ENCODE measurements around the gene COL23A1. TPM values are rescaled to one million over a fixed set of nuclear protein-coding genes. Genes with fewer than 3 reads are reported as not detected.

The COL23A1 gene
- total RNA-seq, 1 experiment from 2014 or later, result not detected

DNA sequence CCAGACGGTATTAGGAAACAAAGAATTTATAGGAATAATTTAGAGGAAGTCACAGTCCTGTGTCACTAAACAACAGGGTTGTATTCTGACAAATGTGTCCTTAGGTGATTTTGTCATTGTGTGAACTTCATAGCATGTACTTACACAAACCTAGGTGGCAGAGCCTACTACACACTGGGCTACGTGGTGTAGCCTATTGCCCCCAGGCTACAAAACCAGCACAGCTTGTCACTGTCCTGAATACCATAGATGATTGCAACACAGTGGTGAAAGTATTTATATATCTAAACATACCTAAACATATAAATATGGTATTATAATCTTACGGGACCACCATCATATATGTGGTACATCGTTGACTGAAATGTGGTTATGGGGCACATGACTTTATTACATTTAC, 69.3 kb downstream of the COL23A1 start:
- Mint-ChIP-seq H3K27ac (ENCODE audit: unreplicated experiment) (no peak overlapping the region), H3K9me3 (ENCODE audit: low read depth, unreplicated experiment) (peaks cover 6% of the 10 kb centered on the region), H3K27me3 (ENCODE audit: unreplicated experiment) (peaks cover under 1% of the 10 kb centered on the region), H3K4me1 (ENCODE audit: low read depth, unreplicated experiment) (no peaks in the 10 kb centered on the region), H3K4me3 (ENCODE audit: low read depth, unreplicated experiment) (no peak overlapping the region), H3K36me3 (ENCODE audit: insufficient read depth, unreplicated experiment) (no peaks in the 10 kb centered on the region)
- TF ChIP-seq, protein P1, sequence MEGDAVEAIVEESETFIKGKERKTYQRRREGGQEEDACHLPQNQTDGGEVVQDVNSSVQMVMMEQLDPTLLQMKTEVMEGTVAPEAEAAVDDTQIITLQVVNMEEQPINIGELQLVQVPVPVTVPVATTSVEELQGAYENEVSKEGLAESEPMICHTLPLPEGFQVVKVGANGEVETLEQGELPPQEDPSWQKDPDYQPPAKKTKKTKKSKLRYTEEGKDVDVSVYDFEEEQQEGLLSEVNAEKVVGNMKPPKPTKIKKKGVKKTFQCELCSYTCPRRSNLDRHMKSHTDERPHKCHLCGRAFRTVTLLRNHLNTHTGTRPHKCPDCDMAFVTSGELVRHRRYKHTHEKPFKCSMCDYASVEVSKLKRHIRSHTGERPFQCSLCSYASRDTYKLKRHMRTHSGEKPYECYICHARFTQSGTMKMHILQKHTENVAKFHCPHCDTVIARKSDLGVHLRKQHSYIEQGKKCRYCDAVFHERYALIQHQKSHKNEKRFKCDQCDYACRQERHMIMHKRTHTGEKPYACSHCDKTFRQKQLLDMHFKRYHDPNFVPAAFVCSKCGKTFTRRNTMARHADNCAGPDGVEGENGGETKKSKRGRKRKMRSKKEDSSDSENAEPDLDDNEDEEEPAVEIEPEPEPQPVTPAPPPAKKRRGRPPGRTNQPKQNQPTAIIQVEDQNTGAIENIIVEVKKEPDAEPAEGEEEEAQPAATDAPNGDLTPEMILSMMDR (IDR thresholded peaks at IDR 0.05; ENCODE audit: unreplicated experiment), result no peak
- intact Hi-C loops (cut with micrococcal nuclease; ENCODE audit: unreplicated experiment), result no loop called here
- no peak for DNase-seq
- CTCF ChIA-PET, result no interaction called here
- BruUV-seq (replicated peaks), result no TSS peak

DNA sequence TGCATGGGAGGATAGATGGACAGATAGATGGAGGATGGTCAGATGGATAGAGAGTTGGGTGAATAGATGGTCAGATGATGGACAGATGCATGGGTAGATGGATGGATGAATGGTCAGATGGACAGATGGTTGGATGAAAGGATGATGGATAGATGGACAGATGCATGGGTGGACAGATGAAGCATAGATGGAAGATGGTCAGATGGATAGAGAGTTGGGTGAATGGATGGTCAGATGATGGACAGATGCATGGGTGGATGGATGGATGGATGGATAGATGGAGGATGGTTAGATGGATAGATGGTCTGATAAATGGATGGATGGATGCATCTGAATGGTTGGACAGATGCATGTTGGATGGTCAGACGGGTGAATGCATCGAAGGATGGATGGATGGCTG, 70.4 kb downstream of the COL23A1 start:
- CTCF ChIA-PET, result no interaction called here
- TF ChIP-seq, protein P1 (IDR thresholded peaks at IDR 0.05; ENCODE audit: unreplicated experiment), result no peak
- H3K4me1 Mint-ChIP-seq (ENCODE audit: low read depth, unreplicated experiment), result no peaks in the 10 kb centered on the region
- no peak for DNase-seq
- H3K9me3 Mint-ChIP-seq (ENCODE audit: low read depth, unreplicated experiment), result peaks cover 9% of the 10 kb centered on the region
- H3K27ac Mint-ChIP-seq (ENCODE audit: unreplicated experiment), result no peak overlapping the region
- BruUV-seq (replicated peaks), result no TSS peak
- H3K4me3 Mint-ChIP-seq (ENCODE audit: low read depth, unreplicated experiment), result no peak overlapping the region
- intact Hi-C loops (cut with micrococcal nuclease; ENCODE audit: unreplicated experiment), result no loop called here
- no peaks in the 10 kb centered on the region for H3K27me3 Mint-ChIP-seq (ENCODE audit: unreplicated experiment)
- no peaks in the 10 kb centered on the region for H3K36me3 Mint-ChIP-seq (ENCODE audit: insufficient read depth, unreplicated experiment)

DNA sequence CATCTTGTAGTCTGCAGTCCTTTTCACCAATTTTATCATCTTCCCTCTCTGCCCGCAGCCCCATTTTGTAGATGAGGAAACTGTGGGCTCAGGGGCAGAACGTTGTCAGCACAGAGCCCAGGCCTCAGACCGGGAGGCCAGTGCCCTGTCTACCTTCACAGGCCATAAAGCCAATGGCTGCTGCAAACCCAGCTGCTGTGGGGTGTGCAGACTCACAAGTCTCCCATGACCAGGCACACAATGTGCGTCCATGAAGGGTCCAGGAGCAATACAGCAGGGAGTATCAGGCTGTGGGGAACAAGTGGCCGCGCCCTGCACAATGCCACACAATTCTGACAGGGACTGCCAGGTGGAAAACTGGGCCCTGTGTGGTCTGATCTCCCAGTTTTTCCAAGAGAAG, 71.0 kb downstream of the COL23A1 start:
- H3K27ac Mint-ChIP-seq (ENCODE audit: unreplicated experiment), result no peak overlapping the region
- H3K9me3 Mint-ChIP-seq (ENCODE audit: low read depth, unreplicated experiment), result peaks cover 9% of the 10 kb centered on the region
- TF ChIP-seq, protein P1 (IDR thresholded peaks at IDR 0.05; ENCODE audit: unreplicated experiment), result no peak
- no peaks in the 10 kb centered on the region for H3K27me3 Mint-ChIP-seq (ENCODE audit: unreplicated experiment)
- CTCF ChIA-PET, result no interaction called here
- no peaks in the 10 kb centered on the region for H3K36me3 Mint-ChIP-seq (ENCODE audit: insufficient read depth, unreplicated experiment)
- H3K4me3 Mint-ChIP-seq (ENCODE audit: low read depth, unreplicated experiment), result no peak overlapping the region
- intact Hi-C loops (cut with micrococcal nuclease; ENCODE audit: unreplicated experiment), result no loop called here
- no peak for DNase-seq
- BruUV-seq (replicated peaks), result no TSS peak
- no peaks in the 10 kb centered on the region for H3K4me1 Mint-ChIP-seq (ENCODE audit: low read depth, unreplicated experiment)

DNA sequence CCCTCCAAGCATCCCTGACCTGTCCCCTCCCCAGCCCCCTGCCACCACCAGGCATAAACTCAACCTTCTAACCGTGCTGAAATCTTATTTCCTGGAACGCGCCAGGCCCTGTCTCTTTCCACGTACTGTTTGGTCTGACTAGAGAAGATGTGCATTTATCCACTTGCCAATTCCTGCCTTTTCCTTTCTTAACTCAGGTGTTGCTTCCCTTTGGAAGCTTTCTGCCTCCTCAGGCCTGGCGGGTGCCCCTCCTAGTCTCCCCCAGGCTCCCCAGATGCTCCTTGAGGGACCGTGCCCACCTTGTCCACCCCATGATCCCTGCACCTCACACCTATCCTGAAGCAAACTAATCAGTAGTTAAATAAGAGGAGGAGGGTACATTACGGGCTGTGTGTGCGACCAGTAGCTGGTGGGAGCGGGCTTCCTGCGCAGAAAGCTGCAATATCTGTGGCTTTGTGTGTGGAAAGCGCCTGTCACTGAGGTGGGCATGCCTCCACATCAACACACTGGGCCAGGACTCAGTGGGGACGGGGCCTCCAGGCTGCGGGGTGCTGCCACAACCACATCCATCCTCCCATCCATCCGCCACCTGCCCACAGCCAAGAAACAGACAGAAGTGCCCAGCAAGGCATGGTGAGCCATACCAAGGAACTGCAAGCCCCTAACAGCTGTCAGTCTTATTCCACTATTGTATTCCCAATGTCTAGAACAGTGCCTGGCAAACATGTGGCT, 73.5 kb downstream of the COL23A1 start:
- no peak overlapping the region for H3K4me3 Mint-ChIP-seq (ENCODE audit: low read depth, unreplicated experiment)
- no peak for DNase-seq
- TF ChIP-seq, protein P1 (IDR thresholded peaks at IDR 0.05; ENCODE audit: unreplicated experiment), result no peak
- no peaks in the 10 kb centered on the region for H3K4me1 Mint-ChIP-seq (ENCODE audit: low read depth, unreplicated experiment)
- CTCF ChIA-PET, result no interaction called here
- H3K27ac Mint-ChIP-seq (ENCODE audit: unreplicated experiment), result no peak overlapping the region
- BruUV-seq (replicated peaks), result no TSS peak
- peaks cover 11% of the 10 kb centered on the region for H3K9me3 Mint-ChIP-seq (ENCODE audit: low read depth, unreplicated experiment)
- no peaks in the 10 kb centered on the region for H3K27me3 Mint-ChIP-seq (ENCODE audit: unreplicated experiment)
- intact Hi-C loops (cut with micrococcal nuclease; ENCODE audit: unreplicated experiment), result no loop called here
- no peaks in the 10 kb centered on the region for H3K36me3 Mint-ChIP-seq (ENCODE audit: insufficient read depth, unreplicated experiment)
